GM21367 (cell line): ENCODE results near the gene MALSU1.

Source experiments
- ATAC-seq: cut with Tn5 transposase; IDR thresholded peaks from one replicate; pipeline ENCODE4 v1.9.1; 2021; ENCODE audit not compliant: unreplicated experiment

The MALSU1 gene

GRCh38 chr7:23298885-23299769 lies at the start of gene MALSU1:
MALSU1 (plus strand) TSS chr7:23299339; CDS start chr7:23299353, 14 bp downstream.
- ATAC-seq: peak; percentile 99

- no peak for ATAC-seq
Observed at GRCh38 chr7:23249486-23249885, 49.7 kb upstream of the MALSU1 start.

- ATAC-seq: no peak
Observed at GRCh38 chr7:23254051-23254681, 45.0 kb upstream of the MALSU1 start.

- no peak for ATAC-seq
Observed at GRCh38 chr7:23256731-23257130, 42.4 kb upstream of the MALSU1 start.

- no peak for ATAC-seq
Observed at GRCh38 chr7:23260371-23260770, 38.8 kb upstream of the MALSU1 start.

GRCh38 chr7:23261843-23262452 lies 37.2 kb upstream of the MALSU1 start:
- ATAC-seq: no peak

- ATAC-seq: no peak
Observed at GRCh38 chr7:23264916-23265458, 34.2 kb upstream of the MALSU1 start.

- ATAC-seq: no peak
Observed at GRCh38 chr7:23266918-23267317, 32.2 kb upstream of the MALSU1 start.

GRCh38 chr7:23267357-23267756 lies 31.8 kb upstream of the MALSU1 start:
- ATAC-seq: no peak

GRCh38 chr7:23268167-23268566 lies 31.0 kb upstream of the MALSU1 start:
- ATAC-seq: no peak

GRCh38 chr7:23268746-23269145 lies 30.4 kb upstream of the MALSU1 start:
- ATAC-seq: no peak

GRCh38 chr7:23272275-23272674 lies 26.9 kb upstream of the MALSU1 start:
- no peak for ATAC-seq

- ATAC-seq: peak; percentile 97
Observed at GRCh38 chr7:23273141-23273599, 26.0 kb upstream of the MALSU1 start.

GRCh38 chr7:23275912-23276311 lies 23.2 kb upstream of the MALSU1 start:
- no peak for ATAC-seq

GRCh38 chr7:23276376-23276775 lies 22.8 kb upstream of the MALSU1 start:
- no peak for ATAC-seq

- ATAC-seq: no peak
Observed at GRCh38 chr7:23276947-23277346, 22.2 kb upstream of the MALSU1 start.

GRCh38 chr7:23277359-23277989 lies 21.7 kb upstream of the MALSU1 start:
- no peak for ATAC-seq

- no peak for ATAC-seq
Observed at GRCh38 chr7:23279819-23280525, 19.2 kb upstream of the MALSU1 start.

GRCh38 chr7:23283086-23283485 lies 16.1 kb upstream of the MALSU1 start:
- ATAC-seq: no peak

- no peak for ATAC-seq
Observed at GRCh38 chr7:23284871-23285270, 14.3 kb upstream of the MALSU1 start.
